HG03457 (cell line): ENCODE data around the gene WDR72.

ENCODE experiments used
- ATAC-seq: cut with Tn5 transposase; IDR thresholded peaks from one replicate; pipeline ENCODE4 v1.9.1; 2021; ENCODE audit warnings: moderate number of reproducible peaks; ENCODE audit not compliant: unreplicated experiment

WDR72 gene

GRCh38 chr15:53611145-53611920 lies 148.1 kb downstream of the WDR72 start:
- ATAC-seq: no peak

- no peak for ATAC-seq
Observed at GRCh38 chr15:53591041-53591440, 168.4 kb downstream of the WDR72 start.

GRCh38 chr15:53590380-53590779 lies 169.1 kb downstream of the WDR72 start:
- no peak for ATAC-seq

- ATAC-seq: no peak
Observed at GRCh38 chr15:53589520-53590057, 169.9 kb downstream of the WDR72 start.

- no peak for ATAC-seq
Observed at GRCh38 chr15:53588773-53589172, 170.7 kb downstream of the WDR72 start.

- peak; percentile 60 for ATAC-seq
Observed at GRCh38 chr15:53586799-53587198, 172.7 kb downstream of the WDR72 start.

GRCh38 chr15:53581513-53581912 lies 177.9 kb downstream of the WDR72 start:
- no peak for ATAC-seq

- no peak for ATAC-seq
Observed at GRCh38 chr15:53580366-53580765, 179.1 kb downstream of the WDR72 start.

GRCh38 chr15:53576841-53577240 lies 182.6 kb downstream of the WDR72 start:
- no peak for ATAC-seq

GRCh38 chr15:53573091-53573490 lies 186.4 kb downstream of the WDR72 start:
- no peak for ATAC-seq

- no peak for ATAC-seq
Observed at GRCh38 chr15:53569751-53570480, 189.5 kb downstream of the WDR72 start.

GRCh38 chr15:53566912-53567311 lies 192.6 kb downstream of the WDR72 start:
- ATAC-seq: no peak

GRCh38 chr15:53565721-53566120 lies 193.7 kb downstream of the WDR72 start:
- ATAC-seq: no peak

- no peak for ATAC-seq
Observed at GRCh38 chr15:53564647-53565046, 194.8 kb downstream of the WDR72 start.

GRCh38 chr15:53563627-53564026 lies 195.8 kb downstream of the WDR72 start:
- ATAC-seq: no peak

GRCh38 chr15:53559364-53560277 lies 199.8 kb downstream of the WDR72 start:
- no peak for ATAC-seq

- no peak for ATAC-seq
Observed at GRCh38 chr15:53558384-53558783, 201.1 kb downstream of the WDR72 start.

GRCh38 chr15:53555226-53555625 lies 204.2 kb downstream of the WDR72 start:
- no peak for ATAC-seq

- ATAC-seq: no peak
Observed at GRCh38 chr15:53549697-53550305, 209.7 kb downstream of the WDR72 start.

- ATAC-seq: no peak
Observed at GRCh38 chr15:53548236-53548635, 211.2 kb downstream of the WDR72 start.
